ENCODE data around the gene PLSCR1.

PLSCR1 gene

GRCh38 chr3:146472611-146473010 is 71.8 kb downstream of the PLSCR1 start:
- no peak for DNase-seq

- no peak for DNase-seq
Observed at GRCh38 chr3:146471012-146471411, 73.4 kb downstream of the PLSCR1 start.

DNA sequence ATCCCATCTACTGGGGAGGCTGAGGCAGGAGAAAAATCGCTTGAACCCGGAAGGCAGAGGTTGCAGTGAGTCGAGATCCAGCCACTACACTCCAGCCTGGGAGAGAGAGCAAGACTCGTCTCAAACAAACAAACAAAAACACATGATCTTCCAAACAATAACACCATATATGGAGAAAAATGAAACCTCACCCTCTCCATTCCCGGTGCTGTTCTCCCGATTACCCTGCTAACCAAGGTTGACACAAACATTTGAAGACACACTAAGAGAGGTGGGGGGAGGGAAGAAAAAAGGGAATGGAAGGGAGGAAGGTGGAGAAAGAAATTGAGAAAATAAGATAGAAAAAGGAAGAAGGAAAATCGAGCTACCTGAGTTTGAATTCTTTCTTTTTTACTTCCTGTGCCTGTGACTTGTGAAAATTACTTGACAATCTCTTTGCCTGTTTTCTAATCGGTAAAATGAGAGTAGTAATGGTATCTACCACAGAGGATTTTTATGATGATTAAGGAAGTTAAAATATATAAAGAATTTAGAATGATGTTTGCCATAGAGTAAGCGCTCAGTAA is 73.9 kb downstream of the PLSCR1 start:
- no peak for DNase-seq

DNA sequence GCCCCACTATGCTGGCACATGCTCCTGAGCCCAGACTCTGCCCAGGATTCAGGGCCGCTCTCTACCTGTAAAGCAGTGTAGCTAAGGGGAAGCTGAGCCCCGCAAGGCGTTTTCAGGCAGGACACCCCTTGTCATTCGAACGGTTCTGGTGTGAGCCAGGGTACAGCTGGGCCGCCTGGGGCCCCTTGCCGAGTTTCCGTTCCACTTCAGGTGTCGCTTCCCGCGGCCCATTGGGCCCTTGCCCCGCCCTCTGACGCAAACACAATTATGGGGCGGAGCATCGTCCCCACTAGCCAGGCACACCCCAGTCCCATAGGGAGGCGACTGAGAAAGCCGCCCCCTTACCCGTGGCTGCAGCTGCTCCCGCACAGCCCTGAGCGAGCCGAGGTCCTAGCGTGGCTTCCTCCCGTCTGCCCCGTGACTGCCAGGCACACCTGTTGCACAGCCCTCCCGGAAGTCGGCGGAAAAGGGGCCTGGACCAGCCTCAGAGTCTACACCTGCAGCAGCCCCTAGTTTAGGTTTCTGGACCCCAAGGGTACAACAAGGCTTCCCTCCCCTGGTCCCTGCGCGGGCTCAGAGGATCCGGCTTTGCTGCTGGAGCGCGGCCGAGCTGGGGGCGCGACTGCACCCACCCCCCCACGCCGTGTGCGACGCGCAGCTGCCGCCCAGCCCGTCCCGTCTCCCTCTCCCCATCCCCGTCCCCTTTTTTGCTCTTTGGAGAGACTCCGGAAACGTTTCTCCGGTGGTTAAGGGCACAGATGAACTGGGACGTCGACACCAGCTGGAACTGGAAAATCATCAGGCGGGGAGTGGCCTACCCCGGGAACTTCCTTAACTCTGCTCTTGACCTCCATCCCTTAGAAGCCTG is 75.0 kb downstream of the PLSCR1 start, which contains the start of gene PLSCR2:
Gene PLSCR2, minus strand, starts transcription at position 412 of the 868 bp plus-strand sequence. CDS start 9,657 bp downstream, outside the sequence.
- DNase-seq, result peak; percentile 50 to 78 (median 59)

- no peak for DNase-seq
Observed at GRCh38 chr3:146468671-146469149, 75.7 kb downstream of the PLSCR1 start.

- DNase-seq, result no peak
Observed at GRCh38 chr3:146468234-146468633, 76.2 kb downstream of the PLSCR1 start.

DNA sequence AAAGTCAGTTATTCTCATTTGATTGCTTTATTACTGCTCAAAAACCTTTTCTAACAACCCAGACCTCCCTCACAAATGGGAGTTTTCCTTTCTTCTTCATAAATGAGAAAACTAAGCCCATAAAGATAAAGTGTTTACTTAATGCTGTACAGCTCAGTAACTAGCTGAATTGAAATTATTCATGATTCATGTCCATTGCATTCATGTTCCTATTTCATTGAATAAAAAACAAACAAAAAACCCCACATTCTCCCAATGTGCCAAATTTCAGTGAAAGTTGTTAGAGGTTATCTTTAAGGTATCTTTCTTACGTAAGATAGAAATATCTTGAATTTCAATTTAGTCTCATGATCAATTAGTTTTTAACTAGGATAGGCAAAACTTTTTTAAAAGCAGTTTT is 77.8 kb downstream of the PLSCR1 start:
- DNase-seq, result no peak

DNA sequence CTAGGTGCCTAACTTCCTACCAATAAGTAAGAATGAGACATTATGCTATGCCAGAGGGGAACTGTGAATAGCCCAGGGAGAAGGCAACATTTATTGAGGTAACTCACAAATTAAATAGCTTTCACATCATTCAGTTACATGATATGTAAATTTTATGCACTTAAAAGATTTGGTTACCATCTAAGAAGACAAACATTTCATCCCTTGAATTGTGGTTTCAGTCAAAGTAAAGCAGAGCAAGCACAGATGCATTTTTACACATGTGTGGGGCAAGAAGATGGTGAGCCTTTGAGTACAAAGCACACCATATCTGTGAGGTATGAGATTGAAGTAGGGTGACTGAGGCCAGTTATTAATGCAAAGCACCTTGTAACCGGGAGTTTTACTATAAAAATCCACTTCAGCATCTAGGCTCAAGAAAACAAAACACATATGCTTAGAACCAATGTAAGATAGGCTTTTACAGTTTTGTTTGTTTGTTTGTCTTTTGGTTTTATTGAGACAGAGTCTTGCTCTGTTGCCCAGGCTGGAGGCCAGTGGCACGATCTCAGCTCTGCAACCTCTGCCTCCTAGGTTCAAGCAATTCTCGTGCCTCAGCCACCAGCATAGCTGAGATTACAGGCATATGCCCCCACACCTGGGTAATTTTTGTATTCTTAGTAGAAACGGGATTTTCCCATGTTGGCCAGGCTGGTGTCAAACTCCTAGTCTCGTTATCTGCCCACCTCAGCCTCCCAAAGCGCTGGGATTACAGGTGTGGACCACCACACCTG is 78.5 kb downstream of the PLSCR1 start:
- DNase-seq, result no peak
